T1000 (cell line): ENCODE data around the gene BUB1.
"Not testable (repeated sequence)": the region's sequence is repeated elsewhere in the genome, so short reads cannot be mapped to it uniquely, and the experiment has no call there.

Source experiments
- DNase-seq: peaks from one replicate; lab custom pipeline; 2025; ENCODE audit warnings: mixed read lengths; lab: John Stamatoyannopoulos, UW

BUB1 gene

GRCh38 chr2:110690083-110690965 is 12.5 kb upstream of the BUB1 start:
- no peak for DNase-seq

- no peak for DNase-seq
Observed at GRCh38 chr2:110688594-110689091, 10.8 kb upstream of the BUB1 start.

- not testable (repeated sequence) for DNase-seq
Observed at GRCh38 chr2:110687775-110688484, 10.1 kb upstream of the BUB1 start.

- no peak for DNase-seq
Observed at GRCh38 chr2:110682872-110683271, 5.0 kb upstream of the BUB1 start.

GRCh38 chr2:110682267-110682666 is 4.4 kb upstream of the BUB1 start:
- DNase-seq, result no peak

GRCh38 chr2:110680709-110681108 is 2.8 kb upstream of the BUB1 start:
- DNase-seq, result no peak

GRCh38 chr2:110679865-110680264 is 2.0 kb upstream of the BUB1 start:
- no peak for DNase-seq

GRCh38 chr2:110679337-110679707 is 1.5 kb upstream of the BUB1 start:
- no peak for DNase-seq

GRCh38 chr2:110678457-110679336 is 834 bp upstream of the BUB1 start:
- no peak for DNase-seq

- DNase-seq, result no peak
Observed at GRCh38 chr2:110677080-110677479, 783 bp downstream of the BUB1 start.

GRCh38 chr2:110675679-110676078 is 2.2 kb downstream of the BUB1 start:
- DNase-seq, result no peak

GRCh38 chr2:110674620-110675555 is 3.0 kb downstream of the BUB1 start:
- DNase-seq, result peak; percentile 19

- no peak for DNase-seq
Observed at GRCh38 chr2:110673201-110673600, 4.7 kb downstream of the BUB1 start.

- no peak for DNase-seq
Observed at GRCh38 chr2:110670826-110671225, 7.0 kb downstream of the BUB1 start.

- no peak for DNase-seq
Observed at GRCh38 chr2:110669079-110669478, 8.8 kb downstream of the BUB1 start.

- no peak for DNase-seq
Observed at GRCh38 chr2:110667071-110667470, 10.8 kb downstream of the BUB1 start.

- no peak for DNase-seq
Observed at GRCh38 chr2:110664135-110664534, 13.7 kb downstream of the BUB1 start.

- no peak for DNase-seq
Observed at GRCh38 chr2:110662560-110662959, 15.3 kb downstream of the BUB1 start.

GRCh38 chr2:110660558-110660957 is 17.3 kb downstream of the BUB1 start:
- DNase-seq, result no peak

- DNase-seq, result no peak
Observed at GRCh38 chr2:110659248-110659647, 18.6 kb downstream of the BUB1 start.

GRCh38 chr2:110657724-110658305 is 20.0 kb downstream of the BUB1 start:
- DNase-seq, result no peak
